NCI-H1105 (cell line): ENCODE measurements around the gene CIRBP.
"Not testable (repeated sequence)": the region's sequence is repeated elsewhere in the genome, so short reads cannot be mapped to it uniquely, and the experiment has no call there.

Source experiments
- DNase-seq: peaks from one replicate; lab custom pipeline; 2025; lab: John Stamatoyannopoulos, UW

Gene CIRBP

DNA sequence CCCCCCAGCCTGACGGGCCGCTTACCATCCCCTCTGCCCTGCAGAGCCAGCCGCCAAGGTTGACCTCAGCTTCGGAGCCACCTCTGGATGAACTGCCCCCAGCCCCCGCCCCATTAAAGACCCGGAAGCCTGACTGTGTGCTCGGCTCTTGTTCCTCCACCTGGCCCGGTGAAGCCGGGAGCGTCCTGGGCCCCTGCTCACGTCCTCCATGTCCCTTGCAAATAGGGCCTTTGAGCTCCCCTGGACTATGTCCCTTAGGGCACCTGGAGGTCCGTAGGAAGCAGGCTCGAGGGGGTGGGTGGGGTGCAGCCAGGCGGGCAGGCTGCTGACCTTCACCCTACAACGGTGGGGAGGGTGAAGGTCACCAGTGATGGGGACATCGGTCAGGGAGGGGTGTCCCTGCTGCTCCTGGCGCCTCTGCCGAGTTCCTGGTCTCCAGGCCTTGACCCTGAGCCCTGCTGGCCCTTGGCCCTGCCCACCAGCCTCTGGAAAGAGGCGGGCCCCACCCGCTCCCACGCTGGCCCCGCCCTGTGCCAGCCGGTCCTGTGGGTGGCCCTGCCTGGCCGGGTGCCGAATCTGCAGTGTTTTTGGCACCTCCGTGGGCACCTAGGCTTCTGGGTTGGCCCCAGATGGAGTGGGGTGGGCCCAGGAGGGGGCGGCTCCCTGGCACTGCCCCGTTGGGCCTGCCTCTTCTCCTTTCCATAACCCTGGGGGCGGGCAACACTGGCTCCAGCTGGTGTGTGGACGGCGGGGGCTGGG is 24.3 kb upstream of the CIRBP start:
- DNase-seq, result no peak

DNA sequence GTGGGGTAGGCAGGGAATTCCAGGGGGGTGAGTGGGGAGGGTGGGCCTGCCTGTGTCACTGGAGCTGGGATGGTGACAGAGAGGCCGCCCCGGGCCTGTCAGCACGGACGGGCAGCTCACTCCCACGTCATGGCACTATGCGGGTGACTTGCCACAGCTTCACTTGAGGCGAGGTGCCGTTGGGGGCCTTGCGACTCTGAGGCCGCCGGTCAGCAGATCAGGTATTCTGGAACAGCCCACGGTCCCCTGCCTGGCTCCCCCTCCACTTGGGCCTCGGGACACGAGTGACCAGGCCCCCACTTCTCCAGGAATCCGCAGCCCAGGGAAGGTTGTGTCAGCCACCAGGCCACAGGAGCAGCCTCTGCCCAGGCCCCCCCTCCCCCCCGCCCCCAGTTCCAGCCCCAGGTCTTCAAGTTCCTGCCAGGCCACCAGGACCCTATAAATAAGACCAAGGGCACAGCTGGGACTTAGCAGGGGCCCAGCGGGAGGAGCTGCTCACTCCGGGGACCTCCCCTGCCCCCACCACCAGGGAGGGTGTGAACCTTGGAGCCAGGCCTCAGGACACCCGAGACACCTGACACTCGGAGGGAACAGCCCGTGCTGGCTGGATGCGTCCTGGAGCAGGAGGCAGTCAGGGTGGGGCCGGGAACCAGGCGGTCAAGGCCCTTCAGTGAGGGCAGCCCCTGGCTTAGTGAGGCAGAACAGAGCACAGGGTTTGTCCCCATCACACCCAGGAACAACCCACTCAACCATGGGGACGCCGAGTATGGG is 23.5 kb upstream of the CIRBP start:
- no peak for DNase-seq

DNA sequence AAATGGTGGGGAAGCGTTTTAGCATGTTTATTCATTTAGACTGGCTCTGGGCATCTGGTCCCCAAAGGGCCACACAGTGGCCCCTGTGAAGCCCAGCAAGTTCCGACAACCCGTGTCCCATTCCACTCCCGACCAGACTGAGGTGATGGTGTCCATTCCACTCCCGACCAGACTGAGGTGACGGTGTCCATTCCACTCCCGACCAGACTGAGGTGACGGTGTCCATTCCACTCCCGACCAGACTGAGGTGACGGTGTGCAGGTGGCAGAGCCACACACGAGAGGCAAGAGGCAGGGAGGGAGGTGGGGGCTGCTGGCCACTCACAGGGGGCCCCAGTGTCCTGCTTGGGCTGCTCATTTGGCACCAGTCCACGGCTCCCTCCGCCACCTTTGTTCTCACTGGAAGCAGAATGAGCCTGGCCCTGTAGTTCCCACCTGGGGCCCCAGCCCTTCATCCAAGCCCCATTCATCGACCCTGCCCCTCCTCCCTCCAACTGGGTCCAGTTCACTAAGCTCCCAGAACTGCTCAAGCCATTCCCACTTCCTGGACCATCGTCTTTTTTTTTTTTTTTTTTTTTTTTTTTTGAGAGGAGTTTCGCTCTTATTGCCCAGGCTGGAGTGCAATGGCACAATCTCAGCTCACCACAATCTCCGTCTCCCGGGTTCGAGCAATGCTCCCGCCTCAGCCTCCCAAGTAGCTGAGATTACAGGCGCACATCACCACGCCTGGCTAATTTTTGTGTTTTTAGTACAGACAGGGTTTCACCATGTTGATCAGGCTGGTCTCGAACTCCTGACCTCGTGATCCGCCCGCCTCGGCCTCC is 22.7 kb upstream of the CIRBP start:
- not testable (repeated sequence) for DNase-seq

DNA sequence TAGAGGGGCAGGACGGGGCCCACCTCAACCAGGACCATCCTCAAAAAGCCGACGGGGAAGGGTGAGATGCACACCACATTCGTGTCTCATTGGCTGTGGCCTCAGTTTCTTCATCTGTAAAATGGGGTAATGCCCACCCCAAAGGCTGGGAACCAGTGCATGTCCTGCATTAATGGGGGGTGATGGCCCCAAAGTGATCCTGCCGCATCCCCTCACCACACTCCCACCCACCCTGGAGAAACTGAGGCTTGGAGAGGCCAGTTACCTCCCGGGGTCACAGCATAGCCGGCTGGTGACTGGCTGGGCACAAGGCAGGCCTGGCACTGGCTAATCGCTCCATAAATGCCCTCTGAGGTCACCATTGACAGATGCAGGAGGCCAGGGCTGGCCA is 21.4 kb upstream of the CIRBP start:
- DNase-seq, result no peak

DNA sequence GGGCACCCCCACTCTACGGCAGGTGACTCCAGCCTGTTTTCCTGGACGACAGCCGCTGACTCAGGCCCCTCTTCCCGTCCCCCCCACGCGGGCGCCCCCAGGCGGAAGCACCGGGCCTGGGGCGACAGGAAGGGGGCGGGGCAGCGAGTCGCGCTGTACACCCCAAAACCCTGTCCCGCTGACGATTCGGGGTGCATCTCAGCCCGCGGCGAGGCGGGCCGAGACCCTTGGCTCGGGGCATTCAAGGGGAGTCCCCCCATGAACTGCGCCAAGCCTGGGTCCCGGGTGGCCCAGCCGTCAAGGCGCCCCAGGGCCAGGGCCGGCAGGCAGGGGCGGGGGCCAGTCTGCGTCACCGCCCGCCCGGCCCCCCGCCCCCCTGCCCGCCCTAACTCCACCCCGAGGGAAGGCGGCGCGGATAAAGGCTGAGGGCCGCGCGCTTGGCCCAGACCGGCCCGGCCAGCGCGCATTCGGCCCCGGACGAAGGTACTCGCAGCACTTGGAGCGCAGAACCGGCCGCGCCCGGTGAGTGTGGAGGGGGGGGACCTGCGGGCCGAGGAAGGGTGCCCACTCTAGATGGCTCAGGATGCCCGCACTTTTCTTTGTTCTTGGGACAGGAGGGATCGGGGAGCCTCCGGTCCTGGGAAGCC is 20.9 kb upstream of the CIRBP start, which contains the start of gene MIDN:
MIDN (plus strand) TSS at position 445 of the 647 bp plus-strand sequence. CDS start 1,714 bp downstream, outside the sequence.
- DNase-seq, result no peak

DNA sequence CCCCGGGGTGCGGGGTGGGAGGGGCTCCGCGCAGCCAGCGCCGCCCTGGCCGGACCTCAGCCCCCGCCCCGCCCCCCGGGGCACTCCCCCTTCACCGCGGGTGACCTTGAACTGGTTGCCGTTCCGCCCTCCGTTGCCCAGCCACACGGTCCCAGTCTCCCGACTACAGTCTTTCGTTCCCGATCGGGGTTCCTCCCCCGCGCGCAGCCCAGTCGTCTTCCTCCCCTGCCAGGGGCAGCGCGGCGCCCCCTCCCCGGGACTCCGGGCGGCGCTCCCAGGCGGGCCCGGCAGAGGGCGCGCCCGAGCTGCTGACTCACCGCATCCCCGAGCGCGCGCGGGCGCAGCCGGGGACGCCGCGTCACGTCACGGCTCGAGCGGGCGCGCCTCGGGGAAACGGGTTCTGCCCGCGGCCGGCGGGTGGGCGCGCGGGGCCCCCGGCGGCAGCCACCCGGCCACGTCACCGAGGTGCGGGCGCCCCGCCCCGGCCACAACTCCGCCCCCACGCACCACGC is 20.3 kb upstream of the CIRBP start:
- peak; percentile 65 for DNase-seq

DNA sequence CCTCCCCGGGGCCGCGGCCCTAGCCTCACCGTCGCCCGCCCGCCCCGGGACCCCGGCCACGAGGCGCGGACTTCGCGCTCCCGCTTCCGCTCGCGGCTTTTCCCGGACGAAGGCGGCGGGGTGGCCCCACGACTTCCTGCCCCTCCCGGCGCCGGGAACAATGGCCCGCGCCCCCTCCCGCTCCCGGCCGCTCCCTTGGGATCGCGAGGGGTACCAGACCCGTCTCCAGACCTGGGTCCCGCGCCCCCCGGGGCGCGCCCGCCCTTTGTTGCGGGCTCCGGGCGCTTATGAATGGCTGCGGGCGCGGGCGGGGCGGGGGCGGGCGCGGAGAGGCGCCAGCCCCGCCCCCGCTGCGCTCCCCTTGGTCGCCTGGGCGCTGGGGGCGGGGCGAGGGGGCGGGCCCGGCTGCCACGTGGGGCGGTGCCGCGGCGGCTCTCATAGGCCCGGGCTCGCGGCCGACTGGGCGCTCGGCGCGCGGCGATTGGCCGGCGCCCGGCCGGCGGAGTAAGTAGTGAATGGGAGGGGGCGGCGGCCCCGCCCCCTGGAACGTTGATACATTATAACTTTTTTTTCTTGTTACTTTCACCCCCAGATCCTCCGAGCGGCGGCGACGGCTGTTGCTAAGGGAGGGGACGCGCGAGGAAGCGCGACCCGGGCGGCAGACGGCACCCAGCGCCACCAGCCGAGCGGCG is 19.7 kb upstream of the CIRBP start:
- DNase-seq, result peak; percentile 94

DNA sequence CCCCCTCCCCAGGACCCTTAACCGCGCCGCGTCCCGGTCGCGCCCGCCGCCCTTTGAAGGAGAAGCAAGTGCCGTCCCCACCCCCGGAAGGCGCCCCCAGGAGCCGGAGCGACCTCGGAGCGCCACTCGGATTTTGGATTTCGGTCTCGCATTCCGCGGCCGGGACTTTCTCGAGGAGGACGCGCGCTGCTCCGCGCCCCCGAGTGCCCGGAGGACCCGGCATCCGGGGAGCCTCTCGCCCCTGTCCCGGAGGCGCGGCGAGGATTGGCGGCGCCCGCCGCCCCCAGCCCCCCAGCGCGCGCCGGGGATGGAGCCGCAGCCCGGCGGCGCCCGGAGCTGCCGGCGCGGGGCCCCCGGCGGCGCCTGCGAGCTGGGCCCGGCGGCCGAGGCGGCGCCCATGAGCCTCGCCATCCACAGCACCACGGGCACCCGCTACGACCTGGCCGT is 19.1 kb upstream of the CIRBP start:
- no peak for DNase-seq

DNA sequence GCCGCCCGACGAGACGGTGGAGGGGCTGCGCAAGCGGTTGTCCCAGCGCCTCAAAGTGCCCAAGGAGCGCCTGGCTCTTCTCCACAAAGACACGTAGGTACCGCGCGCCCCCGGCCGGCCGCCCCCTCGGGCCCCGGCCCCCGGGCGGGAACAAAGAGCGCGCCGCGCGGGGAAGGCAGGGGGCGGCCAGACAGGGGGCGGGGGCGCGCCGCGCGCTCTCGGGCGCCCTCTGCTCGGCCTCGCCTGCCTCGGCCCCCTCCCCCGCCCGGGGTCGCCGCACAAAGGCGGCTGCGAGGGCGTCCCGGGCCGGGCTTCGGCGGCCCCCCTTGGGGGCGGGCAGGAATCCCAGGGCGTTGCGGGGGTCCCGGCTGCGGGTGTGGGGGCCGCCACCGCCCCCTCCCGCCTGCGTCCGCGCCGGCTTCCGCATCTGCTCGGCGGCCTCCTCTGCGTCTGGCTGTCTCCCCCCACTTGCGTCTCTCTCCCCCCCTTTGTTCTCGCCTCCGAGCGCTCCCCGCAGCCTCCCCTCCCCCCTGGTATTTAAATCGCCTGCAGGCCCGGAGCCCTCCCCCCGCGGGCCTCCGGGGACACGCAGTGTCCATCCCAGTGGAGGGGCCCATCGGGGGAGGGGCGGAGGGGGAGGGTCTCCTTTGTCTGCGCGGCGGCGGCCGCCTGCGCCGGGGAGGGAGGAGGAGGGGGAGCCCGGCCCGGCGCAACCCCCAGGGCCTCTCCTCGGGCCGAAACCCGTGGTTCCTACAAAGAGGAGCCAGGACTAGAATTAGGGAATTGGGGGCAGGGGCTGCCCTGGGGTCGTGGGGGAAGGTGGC is 18.5 kb upstream of the CIRBP start:
- peak; percentile 41 for DNase-seq

DNA sequence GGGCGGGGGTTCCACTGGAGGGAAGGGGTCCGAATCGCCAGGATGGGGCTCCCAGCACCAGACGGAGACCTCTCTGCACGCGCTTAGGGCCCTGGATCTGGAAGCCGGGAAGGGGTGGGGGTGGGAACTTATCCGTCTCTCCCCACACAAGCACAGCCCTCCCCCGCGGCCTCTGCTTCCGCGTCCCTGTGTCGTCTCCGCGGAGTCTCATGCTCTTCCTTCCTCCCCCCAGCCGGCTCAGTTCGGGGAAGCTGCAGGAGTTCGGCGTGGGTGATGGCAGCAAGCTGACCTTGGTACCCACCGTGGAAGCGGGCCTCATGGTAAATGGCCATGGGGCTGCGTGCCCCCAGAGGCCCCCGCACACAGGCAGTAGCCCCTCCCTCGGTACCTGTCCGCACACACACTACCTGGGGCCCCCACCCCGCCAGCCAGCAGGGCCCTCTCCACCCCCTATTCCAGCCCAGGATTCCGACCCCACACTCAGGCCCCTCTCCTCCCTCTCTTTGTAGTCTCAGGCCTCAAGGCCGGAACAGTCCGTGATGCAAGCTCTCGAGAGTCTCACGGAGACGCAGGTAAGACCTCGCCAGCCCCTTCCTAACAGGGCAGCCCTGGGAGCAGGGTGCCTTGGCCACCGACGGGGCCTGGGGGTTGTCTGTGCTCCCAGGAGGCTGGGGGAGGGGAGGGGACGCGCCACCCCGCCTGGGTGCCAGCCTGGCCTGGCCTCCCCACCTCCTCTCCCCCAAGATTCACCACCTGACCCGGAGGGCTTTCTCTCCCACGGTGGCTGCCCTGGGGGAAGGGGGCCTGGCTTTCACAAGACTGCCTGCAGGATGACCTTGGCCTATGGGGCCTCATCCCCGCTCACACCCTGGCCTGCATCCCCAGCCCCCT is 17.6 kb upstream of the CIRBP start:
- no peak for DNase-seq

DNA sequence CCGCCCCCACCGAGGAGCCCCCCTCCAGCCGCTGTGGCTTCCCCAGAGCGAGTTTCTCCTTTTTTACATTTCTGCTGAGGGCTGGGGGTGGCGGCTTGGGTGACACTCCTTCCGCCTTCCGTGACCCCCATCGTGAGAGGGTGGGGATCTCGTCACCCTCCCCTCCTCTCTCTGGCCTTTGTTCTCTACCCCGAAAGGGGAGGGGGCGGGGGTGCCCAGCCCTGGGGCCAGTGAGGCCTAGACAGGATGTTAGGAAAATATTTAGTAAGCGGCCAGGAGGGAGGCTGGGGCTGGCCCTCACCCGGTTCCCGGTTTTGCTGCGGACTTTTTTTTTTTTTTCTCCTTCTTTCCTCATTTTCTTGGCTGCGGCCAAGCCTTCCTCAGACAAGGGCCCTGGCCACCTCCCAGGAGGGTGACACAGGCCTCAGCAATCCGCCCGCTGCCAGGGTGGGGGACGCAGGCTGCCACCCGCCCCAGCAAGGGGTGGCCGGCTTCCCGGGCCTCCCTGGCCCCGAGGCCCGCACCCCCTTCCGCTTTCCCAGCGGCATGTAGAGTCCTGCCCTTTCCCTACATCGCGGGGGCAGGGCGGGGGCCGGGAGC is 16.8 kb upstream of the CIRBP start:
- DNase-seq, result no peak

DNA sequence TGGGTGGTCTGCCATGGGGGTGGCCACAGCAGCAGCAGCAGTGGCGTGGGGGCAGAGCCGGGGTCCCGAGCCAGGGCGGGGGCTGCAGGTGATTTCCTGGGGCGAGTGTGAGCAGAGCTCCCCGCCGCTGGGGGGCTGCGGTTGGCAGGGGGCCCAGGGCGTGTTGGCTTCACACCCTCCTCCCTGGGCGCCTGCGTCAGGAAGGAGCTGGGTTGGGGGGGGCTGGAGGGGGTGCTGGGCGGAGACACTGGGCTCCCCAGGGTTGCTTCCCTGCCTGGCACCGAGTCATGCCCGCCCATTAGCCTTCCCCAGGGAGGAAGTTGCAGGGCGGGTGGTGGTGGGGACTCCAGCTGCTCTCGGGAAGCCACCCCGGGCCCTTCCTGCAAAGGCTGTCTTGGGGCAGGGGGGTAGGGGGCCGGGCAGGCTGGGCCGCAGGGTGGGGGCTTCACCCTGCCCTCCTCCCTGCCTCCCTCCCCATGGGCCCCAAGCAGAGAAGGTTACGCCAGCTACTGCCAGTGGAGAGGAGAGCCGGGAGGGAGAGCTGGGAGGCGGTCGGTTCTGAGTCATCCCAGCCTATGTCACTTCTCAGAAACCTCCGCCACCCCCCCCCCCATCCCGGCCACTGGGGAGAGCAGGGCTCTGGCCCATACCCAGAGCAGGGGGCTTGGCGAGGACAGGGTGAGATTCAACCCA is 16.2 kb upstream of the CIRBP start:
- DNase-seq, result no peak

DNA sequence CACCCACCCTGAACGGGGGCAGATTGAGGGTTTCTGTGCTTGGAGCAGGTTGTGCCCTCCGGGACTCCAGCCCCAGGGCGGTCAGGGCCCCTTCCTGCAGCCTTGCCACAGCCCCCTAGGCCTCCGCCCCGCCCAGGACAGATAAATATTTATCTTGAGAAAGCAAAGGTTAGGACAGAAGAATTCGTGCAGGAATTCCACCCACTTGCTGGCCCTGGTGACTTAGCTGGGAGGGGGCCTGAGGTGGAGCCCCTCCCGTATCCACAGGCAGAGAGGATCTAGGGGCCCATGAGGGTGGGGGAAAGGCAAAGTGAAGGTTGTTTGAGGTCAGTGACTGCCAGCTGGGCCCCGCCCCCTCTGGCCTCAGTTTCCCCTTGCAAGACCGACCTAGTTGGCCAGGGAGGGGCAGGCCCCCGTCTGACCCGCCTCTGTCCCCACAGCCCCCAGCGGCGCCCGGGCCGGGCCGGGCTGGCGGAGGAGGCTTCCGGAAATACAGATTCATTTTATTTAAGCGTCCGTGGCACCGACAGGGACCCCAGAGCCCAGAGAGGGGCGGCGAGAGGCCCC is 15.5 kb upstream of the CIRBP start:
- no peak for DNase-seq

DNA sequence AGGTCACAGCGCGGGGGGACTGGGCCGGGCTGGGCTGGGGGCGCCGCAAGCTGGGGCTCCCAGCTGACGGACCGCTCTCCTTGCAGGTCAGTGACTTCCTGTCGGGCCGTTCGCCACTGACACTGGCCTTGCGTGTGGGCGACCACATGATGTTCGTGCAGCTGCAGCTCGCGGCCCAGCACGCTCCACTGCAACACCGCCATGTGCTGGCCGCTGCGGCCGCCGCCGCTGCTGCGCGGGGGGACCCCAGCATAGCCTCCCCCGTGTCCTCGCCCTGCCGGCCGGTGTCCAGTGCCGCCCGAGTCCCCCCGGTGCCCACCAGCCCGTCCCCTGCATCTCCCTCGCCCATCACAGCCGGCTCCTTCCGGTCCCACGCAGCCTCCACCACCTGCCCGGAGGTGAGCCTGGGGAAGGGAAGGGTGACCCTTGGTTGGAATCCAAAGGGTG is 15.0 kb upstream of the CIRBP start:
- DNase-seq, result no peak

DNA sequence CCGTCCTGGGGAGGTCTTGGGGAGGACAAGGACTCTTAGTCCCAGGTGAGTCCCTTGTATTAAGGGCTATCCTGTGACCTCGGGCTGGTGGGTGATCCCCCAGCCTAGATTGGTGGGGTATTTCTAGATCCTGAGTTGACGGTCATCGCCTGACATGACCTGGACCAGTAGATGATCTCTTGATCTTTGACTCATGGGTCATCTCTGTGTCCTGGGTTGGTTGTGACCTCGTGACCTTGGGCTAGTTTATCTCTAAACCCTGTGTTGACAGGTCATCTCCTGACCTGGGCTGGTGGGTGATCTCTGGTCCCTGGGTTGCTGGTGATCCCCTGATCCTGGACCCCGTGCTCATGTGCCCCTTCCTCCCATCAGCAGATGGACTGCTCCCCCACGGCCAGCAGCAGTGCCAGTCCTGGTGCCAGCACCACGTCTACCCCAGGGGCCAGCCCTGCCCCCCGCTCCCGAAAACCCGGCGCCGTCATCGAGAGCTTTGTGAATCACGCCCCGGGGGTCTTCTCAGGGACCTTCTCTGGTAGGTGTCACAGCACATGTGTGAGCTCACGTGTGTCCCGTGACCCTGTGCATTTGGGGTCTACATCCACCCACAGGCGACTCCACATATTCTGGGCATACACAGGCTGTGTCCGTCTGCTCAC is 14.5 kb upstream of the CIRBP start:
- no peak for DNase-seq

DNA sequence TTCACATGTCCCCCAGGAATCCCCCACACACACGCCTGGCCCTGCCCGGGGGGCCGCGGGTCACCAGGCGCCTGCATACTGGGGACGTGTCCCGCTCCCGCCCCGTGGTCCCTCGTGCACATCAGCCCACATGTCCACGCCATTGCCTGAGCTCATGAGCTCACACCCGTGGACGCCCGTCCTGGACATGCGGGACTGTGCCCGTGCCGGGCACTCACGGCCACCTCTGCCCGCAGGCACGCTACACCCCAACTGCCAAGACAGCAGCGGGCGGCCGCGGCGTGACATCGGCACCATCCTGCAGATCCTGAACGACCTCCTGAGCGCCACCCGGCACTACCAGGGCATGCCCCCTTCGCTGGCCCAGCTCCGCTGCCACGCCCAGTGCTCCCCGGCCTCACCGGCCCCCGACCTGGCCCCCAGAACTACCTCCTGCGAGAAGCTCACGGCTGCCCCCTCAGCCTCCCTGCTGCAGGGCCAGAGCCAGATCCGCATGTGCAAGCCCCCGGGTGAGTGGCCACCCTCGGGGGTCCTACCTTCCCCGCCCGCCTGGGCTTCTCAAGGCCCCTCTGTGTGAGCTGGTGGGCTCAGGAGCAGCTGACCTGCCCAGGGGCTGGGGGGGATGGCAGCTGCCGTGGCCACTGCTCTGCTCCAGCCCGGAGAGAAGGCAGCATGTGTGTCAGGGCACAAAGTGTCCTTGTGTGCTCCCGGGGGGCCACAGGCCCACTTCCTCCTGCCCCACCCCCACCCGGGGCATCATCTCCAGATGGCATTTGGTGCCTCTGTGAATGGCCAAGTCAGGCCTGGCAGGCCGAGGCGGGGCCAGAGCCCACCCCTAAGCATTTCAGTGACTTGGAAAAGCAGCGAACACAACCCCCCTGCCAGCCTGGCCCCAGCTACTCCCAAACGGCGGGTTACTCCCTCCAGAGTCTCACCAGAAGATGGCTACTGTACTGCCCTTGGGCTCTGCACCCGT is 13.7 kb upstream of the CIRBP start:
- DNase-seq, result no peak
